ENCODE measurements around the gene ADAMTS17. TPM values are rescaled to one million over a fixed set of nuclear protein-coding genes. Genes with fewer than 3 reads are reported as not detected.
A peak's percentile ranks its signal among the peaks of the same experiment; 100 is the strongest.

ADAMTS17 gene
- total RNA-seq, 1 experiment from 2014 or later, result 5.1 TPM

DNA sequence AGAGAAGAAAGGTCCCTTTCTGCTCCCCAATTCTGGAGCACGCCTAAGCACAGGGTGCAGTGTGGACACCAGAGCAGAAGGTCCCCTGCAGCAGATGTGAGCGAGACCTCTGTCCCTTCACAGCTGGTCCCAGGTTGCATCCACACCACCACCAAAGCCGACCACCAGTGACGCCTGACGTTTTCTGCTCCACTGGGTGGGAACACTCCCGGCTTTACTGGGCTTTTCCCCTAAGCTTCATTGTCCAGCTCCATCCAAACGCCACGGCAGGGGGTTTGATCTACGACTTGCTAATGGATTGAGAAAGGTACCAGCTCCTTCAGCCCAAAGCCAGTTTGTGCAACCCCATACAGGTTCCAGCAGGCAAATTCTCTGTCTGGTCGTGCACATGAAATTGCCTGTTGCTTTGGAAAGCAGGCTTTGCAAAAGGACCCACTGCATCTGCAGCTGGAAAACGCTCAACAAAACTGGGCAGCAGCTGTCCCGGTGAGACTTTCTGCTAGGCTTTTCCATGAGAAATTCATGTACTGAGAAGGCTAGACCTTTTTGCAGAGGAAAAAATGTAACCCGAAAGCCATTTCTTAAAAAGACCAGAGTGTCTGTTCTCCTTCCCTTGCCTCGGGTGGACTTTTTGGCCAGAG, 31.1 kb downstream of the ADAMTS17 start:
- no peak for DNase-seq (ENCODE audit: low read depth)

DNA sequence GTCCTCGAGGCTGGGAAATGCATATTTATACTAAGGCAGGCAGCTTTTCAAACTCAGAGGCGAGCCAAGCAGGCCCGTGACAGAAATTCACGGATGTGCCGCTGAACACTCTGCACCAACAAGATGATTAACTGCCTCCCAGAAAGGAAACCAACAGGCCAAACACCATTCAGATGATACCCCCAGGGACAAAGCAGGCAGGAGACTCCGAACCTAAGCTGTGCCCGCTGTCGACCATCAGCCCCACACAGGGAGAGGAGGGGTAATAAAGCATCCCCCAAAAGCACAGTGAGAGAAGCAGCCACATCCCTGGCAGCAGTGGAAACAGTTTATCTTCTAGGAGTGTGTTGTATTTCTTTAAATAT, 31.8 kb downstream of the ADAMTS17 start:
- DNase-seq (ENCODE audit: low read depth), result no peak

- no peak for DNase-seq (ENCODE audit: low read depth)
These were observed 32.4 kb downstream of the ADAMTS17 start for GRCh38 chr15:100309109-100310040.

DNA sequence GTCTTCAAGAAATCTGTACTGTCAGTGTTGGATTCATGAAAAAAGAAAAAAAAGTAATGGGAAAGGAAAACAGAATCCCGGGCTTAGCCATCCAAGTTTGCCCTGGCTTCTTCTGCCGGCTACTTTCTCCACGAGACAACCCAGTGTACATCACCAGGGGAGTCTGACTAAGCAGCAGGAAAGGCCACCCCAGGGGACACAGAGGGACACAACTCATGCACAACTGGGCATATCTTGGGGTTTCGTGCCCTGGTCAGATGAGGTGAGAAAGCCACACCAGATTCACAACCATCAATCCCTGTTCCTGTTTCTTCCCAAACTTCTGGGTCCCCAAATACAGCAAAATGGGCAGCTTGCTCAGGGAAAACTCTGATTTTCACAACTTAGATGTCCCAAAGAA, 33.2 kb downstream of the ADAMTS17 start:
- no peak for DNase-seq (ENCODE audit: low read depth)

DNA sequence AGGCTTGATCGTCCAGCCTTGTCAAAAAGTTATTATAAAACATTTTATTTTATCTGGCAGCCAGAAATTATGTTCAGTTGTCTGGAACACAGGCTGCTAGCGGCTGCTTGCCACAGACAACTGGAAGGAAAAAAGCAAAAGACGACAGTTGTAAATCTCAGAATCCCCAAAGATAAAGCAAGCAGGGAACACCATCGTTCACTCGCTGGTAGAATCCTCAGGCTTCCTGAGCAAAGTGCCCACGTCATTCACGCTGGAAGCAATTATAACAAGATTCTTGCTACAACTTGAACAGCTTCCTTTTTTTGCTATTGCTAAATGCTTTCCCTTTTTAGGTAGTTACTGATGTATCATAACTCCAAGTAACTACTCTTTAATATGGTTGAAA, 33.6 kb downstream of the ADAMTS17 start:
- no peak for DNase-seq (ENCODE audit: low read depth)

DNA sequence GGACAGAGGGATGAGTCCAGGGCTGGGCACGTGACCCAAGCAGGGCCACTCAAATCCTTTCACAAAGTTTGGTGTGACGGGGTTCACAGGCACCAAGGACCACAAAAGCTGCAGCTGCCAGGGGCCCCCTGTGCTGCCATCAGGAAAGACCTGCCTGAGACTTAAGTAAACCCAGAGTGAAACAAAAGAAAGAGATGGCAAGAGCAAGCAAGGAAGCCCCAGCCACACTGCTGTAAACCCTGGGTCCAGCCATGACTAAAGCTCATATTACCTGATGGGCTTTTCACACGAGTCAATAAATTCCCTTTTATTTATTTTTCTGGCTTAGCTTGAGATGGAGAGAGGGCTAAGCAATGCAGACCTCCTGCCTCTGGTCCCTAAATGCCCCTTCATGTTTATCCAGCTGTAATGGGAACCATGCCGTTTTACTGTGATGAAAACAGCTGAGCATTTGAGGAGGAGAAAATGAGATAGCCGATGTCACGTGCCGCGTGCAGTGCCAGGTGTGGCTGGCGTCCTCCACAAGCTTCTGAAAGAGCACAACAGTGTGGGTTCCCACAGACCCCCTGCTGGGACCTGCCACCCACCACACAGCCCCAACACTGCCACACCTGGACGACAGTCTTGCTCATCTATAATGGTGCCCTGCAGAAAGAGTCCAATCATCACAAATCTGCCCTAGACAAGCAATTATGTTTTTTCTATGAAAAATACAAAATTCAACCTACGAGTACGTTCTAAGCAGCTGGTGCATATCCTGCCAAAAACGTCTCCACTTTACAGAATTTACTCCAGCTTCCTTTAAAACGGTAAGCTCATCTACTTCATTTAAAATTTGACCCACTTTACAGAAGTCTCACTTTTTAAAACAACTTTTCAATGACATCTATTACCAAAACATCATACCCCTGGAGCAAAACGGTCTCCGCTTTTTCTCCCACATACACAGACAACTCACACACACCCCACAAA, 34.2 kb downstream of the ADAMTS17 start:
- no peak for DNase-seq (ENCODE audit: low read depth)

DNA sequence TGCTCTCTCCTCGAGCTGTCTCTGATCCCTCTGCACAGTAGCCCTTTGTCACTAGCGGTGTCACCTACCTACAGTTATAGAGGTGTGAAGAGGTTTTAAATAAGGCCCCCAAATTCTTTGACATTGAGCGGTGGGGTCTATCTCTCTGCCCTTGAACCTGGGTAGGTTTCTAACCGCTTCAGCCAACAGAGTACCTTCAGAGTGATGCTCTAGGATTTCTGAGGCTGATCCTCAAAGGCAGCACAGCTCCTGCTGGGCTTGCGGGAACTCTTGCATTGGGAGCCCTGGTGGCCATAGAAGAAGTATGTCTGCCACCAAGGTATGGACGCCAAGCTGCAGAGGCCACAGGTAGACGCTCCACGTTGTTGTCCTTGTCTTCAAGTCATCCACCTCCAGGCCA, 35.7 kb downstream of the ADAMTS17 start:
- DNase-seq (ENCODE audit: low read depth), result no peak

DNA sequence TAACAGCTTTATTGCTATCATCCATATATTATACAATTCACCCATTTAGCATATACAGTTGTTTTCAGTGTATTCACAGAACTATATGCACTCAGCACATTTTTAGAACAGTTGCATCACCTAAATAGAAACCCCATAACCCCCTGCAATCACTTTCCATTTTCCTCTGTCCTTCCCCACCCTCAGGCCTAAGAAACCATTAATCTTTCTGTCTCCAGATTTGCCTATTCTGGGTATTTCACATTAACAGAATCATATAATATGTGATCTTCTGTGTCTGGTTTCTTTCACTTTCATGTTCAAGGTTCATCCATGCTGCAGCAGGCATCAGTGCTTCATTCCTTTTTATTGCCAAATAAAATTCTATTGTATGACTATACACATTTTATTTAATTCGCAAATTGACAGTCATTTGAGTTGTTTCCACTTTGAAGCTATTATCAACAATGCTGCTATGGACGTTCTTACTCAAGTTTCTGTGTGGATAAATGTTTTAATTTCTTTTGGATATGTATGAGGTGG, 39.8 kb downstream of the ADAMTS17 start:
- no peak for DNase-seq (ENCODE audit: low read depth)

GRCh38 chr15:100298257-100298656, 43.5 kb downstream of the ADAMTS17 start:
- no peak for DNase-seq (ENCODE audit: low read depth)

- DNase-seq (ENCODE audit: low read depth), result no peak
These were observed 44.0 kb downstream of the ADAMTS17 start for GRCh38 chr15:100297812-100298211.

DNA sequence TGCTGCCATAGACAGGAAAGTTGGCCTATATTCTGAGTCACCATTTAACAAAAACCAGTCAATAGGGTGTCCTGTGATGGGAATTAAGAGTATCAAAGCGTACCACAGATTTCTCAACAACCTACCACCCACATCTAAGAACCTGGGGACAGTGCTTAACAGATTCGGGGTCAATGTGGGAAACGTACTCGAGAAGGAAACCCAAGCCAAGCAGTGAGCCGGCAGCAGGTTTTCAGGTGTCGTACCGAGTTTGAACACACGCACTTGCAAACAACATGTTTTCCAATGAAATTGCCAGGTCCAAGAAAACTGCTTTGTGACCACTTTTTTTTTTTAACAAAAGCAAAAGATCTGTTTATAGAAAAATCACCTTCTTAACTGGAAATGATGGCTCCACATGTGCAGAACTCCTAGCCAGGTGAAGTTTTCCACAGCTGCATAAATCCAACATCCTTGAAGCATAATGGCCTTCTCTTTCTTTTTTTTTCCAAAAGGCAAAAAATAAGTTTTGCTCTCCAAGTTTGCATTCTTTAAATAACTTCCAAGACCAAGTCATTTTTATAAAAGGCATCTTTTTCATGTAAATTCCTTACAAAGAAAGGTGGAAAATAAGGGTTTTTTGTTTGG, 45.7 kb downstream of the ADAMTS17 start:
- no peak for DNase-seq (ENCODE audit: low read depth)

DNA sequence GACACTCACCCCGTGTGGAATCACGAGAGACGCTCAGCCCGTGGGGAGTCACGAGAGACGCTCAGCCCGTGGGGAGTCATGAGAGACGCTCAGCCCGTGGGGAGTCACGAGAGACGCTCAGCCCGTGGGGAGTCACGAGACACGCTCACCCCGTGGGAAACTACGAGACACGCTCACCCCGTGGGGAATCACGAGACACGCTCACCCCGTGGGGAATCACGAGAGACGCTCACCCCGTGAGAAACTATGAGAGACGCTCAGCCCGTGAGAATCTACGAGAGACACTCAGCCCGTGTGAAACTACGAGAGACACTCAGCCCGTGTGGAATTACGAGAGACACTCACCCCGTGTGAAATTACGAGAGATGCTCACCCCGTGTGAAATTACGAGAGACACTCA, 49.8 kb downstream of the ADAMTS17 start:
- DNase-seq (ENCODE audit: low read depth), result no peak

DNA sequence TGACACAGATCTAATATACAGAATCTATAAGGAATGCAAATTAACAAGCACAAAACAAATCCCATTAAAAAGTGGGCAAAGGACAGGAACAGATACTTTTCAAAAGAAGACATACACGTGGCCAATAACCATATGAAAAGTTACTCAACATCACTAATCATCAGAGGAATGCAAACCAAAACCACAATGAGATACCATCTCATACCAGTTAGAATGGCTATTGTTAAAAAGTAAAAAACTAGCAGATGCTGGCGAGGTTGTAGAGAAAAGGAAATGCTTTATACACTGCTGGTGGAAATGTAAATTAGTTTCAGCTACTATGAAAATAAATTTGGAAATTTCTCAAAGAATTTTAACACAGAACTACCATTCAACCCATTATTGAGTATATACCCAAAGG, 50.7 kb downstream of the ADAMTS17 start:
- peak; percentile 39 for DNase-seq (ENCODE audit: low read depth)

- no peak for DNase-seq (ENCODE audit: low read depth)
These were observed 56.0 kb downstream of the ADAMTS17 start for GRCh38 chr15:100285641-100286295.

DNA sequence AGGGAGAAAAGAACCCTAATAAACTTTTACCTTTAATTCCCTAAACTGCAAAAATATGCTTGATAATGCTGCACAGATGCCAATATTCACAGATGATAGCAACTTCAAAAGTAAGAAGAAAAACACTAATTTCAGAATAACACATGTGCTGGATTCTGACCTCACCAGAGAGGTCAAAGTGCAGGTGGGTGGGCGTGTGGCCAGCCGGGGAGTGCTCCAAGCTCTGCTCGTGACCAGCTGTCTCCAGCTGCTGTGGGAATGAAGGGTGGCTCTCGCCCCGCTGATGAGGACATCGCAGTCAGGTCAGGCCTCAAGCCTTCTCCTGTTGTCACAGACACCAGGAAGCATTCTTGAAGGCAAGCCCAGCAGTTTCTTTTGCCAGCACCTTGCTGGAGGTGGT, 57.1 kb downstream of the ADAMTS17 start:
- no peak for DNase-seq (ENCODE audit: low read depth)

- DNase-seq (ENCODE audit: low read depth), result no peak
These were observed 57.6 kb downstream of the ADAMTS17 start for GRCh38 chr15:100284191-100284590.

DNA sequence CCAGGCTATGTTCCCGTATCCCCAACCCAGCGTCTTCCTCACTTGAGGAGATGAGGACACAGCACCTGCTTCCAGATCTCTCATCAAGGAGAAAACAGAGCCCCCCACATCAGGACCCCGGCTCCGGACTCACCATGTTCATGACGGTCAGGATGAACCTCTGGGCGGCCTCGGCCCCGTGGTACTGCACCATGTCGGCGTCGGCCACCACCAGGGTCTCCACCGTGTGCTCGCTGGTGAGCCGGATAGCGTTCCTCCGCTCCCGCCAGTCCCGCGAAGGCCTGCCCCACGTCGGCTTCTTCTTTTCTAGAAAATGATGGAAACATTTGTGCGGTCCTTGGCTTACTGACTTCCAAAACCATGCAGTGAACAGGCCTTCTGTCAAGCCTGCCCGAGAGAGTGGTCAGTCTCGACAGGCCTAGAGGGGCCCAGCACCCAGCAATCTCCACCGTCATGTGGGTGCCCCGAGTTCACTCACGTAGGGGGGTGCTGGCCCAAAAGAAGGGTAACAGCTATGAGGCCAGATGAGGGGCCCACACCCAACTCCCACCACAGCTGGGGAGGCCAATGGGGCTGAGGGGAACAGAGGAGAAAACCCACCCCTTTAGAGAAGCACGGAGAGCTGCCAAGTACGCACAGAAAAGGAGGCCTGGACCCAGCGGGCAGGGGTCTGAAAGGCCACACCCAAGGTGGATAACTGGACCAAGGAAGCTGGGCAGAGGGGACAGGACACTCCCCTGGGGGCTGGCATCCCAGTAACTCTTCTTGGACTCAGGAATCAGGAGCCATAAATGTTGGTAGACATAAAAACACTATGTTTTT, 60.5 kb downstream of the ADAMTS17 start:
- no peak for DNase-seq (ENCODE audit: low read depth)

GRCh38 chr15:100279849-100280248, 61.9 kb downstream of the ADAMTS17 start:
- DNase-seq (ENCODE audit: low read depth), result no peak

- no peak for DNase-seq (ENCODE audit: low read depth)
These were observed 62.3 kb downstream of the ADAMTS17 start for GRCh38 chr15:100279446-100279845.
